Motor neuron (in vitro differentiated cells): ENCODE data around the gene PRKCI. TPM values are rescaled to one million over a fixed set of nuclear protein-coding genes. Genes with fewer than 3 reads are reported as not detected.
"Not testable (repeated sequence)": the region's sequence is repeated elsewhere in the genome, so short reads cannot be mapped to it uniquely, and the experiment has no call there.

Experiments used
- ATAC-seq, 8 experiments: fragments of 200-7000 bp; cut with Tn5 transposase; replicated peaks in 6 of 8; 2 replicates each; pipeline ENCODE4 v1.8.0; 2021; ENCODE audit warnings: mild to moderate bottlenecking in 8 of 8, moderate library complexity in 8 of 8
- H3K27ac ChIP-seq, 2 donors: fragments of 250-450 bp; sonication (Bioruptor Pico); 2 replicates each; pipeline ENCODE4 v1.9.0; 2021; ENCODE audit warnings: antibody characterized with exemption in 2 of 2, mild to moderate bottlenecking in 2 of 2, moderate library complexity in 1 of 2
- H3K4me1 ChIP-seq, 2 donors: fragments of 250-450 bp; sonication (Bioruptor Pico); replicated peaks in 1 of 2; 2 replicates each; pipeline ENCODE4 v1.6.1; 2021; ENCODE audit warnings: antibody characterized with exemption in 2 of 2, mild to moderate bottlenecking in 2 of 2, moderate library complexity in 1 of 2
- H3K4me3 ChIP-seq, 5 donors: fragments of 250-450 bp; sonication (Bioruptor Pico); 2 replicates each; pipeline ENCODE4 v1.9.0; 2021; ENCODE audit warnings: antibody characterized with exemption in 5 of 5, mild to moderate bottlenecking in 5 of 5, moderate library complexity in 4 of 5
- WGBS, 10 experiments: fragments of 450-650 bp; shearing (Covaris generic); methylation state at CpG; one replicate each; pipeline ENCODE4 v1.0.0; 2022; 5-methylcytosine and 5-hydroxymethylcytosine counted together
- in situ Hi-C, 9 experiments: fragments of 400-800 bp; cut with MboI; loops; one replicate each; pipeline ENCODE4 v1.15.0; 2021; ENCODE audit warnings: low sequenced_read_pairs in 9 of 9, low pct_unique_long_range_greater_than_20kb in 2 of 9; ENCODE audit not compliant: unreplicated experiment in 9 of 9
- total RNA-seq, 8 experiments: library from RNA; unstranded; fragments of 300-600 nt; gene quantifications; 2 replicates each; pipeline versions ENCODE4 v1.2.3 to v1.2.4, GENCODE V29; 2022

PRKCI gene
- total RNA-seq, 8 experiments from 2014 or later = 20.7 to 67.3 (median 27.2) TPM

- WGBS, 10 experiments = 63 to 100% (median 80%) methylated on average over 1 to 4 of the region's 6 CpGs; no CpG with 5 or more reads in 2 of the 10 experiments
- H3K4me1 ChIP-seq, ATAC-seq, in situ Hi-C loops, H3K27ac ChIP-seq, H3K4me3 ChIP-seq: not testable (repeated sequence)
These were observed 121.6 kb downstream of the PRKCI start for GRCh38 chr3:170343859-170344258.

- WGBS, 10 experiments = 80 to 100% (median 95%) methylated on average over 1 to 4 of the region's 4 CpGs; no CpG with 5 or more reads in 3 of the 10 experiments
- no peaks in the 10 kb centered on the region for H3K4me1 ChIP-seq
These were observed 122.7 kb downstream of the PRKCI start for GRCh38 chr3:170344971-170345370.

DNA sequence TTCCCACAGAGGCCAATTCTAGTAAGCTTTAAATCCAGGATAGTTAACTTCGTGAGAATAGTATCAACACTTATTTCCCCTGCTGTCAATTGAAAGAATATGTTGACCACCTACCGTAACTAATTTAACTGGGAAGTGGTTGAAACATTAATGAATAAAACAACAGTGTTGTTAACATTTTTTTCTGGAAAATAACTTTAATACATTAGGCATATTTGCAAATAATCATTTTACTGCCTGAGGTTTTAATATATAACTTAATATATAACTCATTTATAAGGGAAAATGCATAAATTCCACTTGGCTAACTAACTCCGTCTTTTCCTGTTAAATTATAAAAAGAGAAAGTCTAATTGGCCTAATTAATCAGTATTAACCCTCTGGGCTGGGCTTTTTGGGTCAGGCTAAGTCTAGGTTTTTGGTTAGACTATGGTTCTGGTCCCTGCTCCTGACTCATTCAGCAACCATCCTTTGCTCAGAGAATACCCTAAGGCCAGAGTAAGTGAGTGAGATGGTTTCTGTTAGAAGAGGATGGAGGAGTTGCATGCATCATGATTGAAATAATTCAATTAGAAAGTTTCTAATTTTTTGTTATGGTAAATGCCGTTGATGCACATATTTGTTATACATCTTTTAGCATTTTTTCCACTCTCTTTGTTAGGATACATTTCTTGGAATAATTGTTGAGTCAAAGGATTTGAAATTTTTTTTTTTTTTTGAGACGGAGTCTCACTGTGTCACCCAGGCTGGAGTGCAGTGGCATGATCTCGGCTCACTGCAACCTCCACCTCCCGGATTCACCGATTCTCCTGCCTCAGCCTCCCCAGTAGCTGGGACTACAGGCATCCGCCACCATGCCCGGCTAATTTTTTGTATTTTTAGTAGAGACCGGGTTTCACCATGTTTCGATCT is 124.5 kb downstream of the PRKCI start:
- ATAC-seq = peak in 3 of 8 experiments; percentile 98 to 100 (median 99)
- 33 to 100% (median 91%) methylated on average over 3 to 12 of the region's 12 CpGs for WGBS, 10 experiments

More at GRCh38 chr3:170344971-170345370, 122.7 kb downstream of the PRKCI start:
- in situ Hi-C loops = no loop called here
- Histone ChIP-seq H3K4me3 (no peak overlapping the region), H3K27ac (no peak overlapping the region)
- no peak for ATAC-seq

DNA sequence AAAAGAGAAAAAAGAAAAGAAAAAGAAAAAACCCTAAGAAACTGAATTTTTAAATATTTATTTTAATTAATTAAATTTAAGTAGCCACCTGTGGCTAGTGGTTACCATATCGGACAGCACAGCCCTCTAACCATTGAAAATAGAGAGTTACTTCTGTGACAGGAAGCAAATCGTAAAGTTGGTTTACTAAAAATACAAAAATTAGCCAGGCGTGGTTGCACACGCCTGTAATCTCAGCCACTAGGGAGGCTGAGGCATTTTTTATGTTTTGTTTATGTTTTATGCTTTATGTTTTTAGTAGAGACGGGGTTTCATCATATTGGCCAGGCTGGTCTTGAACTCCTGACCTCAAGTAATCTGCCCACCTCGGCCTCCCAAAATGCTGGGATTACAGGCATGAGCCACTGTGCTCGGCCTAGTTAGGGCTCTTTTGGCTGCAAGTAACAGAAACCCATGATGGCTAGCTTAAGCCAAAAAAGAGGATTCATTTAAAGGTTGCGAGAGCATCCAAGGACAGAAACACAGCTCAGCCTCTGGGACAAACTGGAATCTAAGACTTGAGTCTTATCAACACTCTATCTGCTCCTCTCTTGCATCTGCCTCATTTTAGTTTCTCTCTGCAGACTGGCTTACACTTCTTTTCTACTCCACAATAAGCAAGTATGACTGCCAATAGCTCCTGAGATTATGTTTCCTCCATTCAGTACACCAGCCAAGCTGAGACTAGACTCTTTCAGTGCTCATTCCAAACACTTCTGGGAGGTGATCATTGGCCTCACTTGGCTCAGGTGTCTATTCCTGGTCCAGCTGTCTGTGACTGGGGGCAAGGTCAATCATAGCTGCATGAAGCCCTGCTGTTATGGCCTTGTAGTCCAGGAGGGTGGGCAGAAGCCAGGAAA is 128.5 kb downstream of the PRKCI start:
- no peak for ATAC-seq
- in situ Hi-C loops = loop anchor here in 1 of 9 experiments (25.0 kb wide), 1 partner anchor 163 kb away; the partner anchor contains the start of gene PHC3
- 50 to 100% (median 88%) methylated on average over 1 to 7 of the region's 8 CpGs; no CpG with 5 or more reads in 1 of the 10 experiments for WGBS, 10 experiments
- Histone ChIP-seq H3K4me3 (no peak overlapping the region), H3K27ac (no peak overlapping the region), H3K4me1 (peaks cover 9 to 12% of the 10 kb centered on the region in 2 donors)

More for the DNA sequence above, 124.5 kb downstream of the PRKCI start:
- H3K27ac ChIP-seq = no peak overlapping the region
- H3K4me3 ChIP-seq = no peak overlapping the region
- no peaks in the 10 kb centered on the region for H3K4me1 ChIP-seq
- in situ Hi-C loops = no loop called here

DNA sequence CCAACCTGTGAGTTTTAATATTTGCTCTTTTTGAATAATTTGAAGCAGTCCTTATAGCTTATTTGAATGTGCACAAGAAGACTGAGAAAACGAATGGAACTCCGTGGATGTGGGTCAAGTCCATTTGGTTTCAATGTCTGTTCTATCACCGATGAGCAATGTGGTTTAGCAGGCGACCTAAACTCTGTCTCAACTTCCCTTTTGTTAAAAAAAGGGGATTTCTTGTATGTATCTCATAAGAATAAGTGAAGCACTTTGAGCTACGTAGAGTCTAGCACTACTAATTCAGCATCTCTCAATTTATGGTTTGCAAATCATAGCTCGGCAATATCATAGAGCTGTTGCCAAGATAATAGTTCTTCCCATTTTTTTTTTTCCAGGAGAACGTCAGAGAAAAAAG is 130.7 kb downstream of the PRKCI start:
- H3K27ac ChIP-seq = no peak overlapping the region

DNA sequence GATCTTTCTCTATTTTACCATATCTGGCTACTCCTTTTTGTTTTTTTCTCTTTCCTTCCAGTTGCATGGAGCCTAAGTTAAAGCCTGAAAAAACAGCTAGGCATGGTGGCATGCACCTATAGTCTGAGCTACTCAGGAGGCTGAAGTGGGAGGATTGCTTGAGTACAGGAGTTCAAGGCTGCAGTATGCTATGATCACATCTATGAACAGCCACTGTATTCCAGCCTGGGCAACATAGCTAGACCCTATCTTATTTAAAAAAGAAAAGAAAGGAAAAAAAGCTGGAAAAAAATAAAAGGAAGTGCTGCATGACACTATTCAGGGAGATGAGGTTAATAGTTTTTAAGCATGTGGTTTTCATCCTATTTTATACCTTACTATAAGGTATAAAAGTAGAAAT is 131.3 kb downstream of the PRKCI start:
- Histone ChIP-seq H3K4me3 (no peak overlapping the region), H3K27ac (no peak overlapping the region), H3K4me1 (peaks cover 9 to 12% of the 10 kb centered on the region in 2 donors)
- no peak for ATAC-seq
- in situ Hi-C loops = loop anchor here in 1 of 9 experiments (25.0 kb wide), 1 partner anchor 166 kb away; the partner anchor contains the start of gene PHC3

More for the DNA sequence above, 130.7 kb downstream of the PRKCI start:
- Histone ChIP-seq H3K4me3 (no peak overlapping the region), H3K4me1 (peaks cover 9 to 12% of the 10 kb centered on the region in 2 donors)
- no peak for ATAC-seq
- WGBS, 10 experiments = 59 to 95% (median 83%) methylated on average over 3 to 7 of the region's 7 CpGs
- in situ Hi-C loops = loop anchor here in 1 of 9 experiments (25.0 kb wide), 1 partner anchor 166 kb away; the partner anchor contains the start of gene PHC3

GRCh38 chr3:170354760-170355159 is 132.5 kb downstream of the PRKCI start:
- ATAC-seq = no peak
- in situ Hi-C loops = loop anchor here in 1 of 9 experiments (25.0 kb wide), 1 partner anchor 167 kb away; the partner anchor contains the start of gene PHC3
- WGBS, 10 experiments = 0 to 80% (median 32%) methylated on average over 1 to 4 of the region's 4 CpGs
- Histone ChIP-seq H3K4me3 (no peak overlapping the region), H3K27ac (no peak overlapping the region), H3K4me1 (peaks cover 15 to 21% of the 10 kb centered on the region in 2 donors)

Other genes starting within 250 kb of the PRKCI start
- gene GPR160, start 184.4 kb upstream of the PRKCI start, total RNA-seq = 1 to 10 TPM in 6 of 8 experiments, under 1 TPM in 2; 0.38 to 4.8 (median 1.8) TPM
- 10 to 100 TPM; 12.4 to 58.5 (median 24.6) TPM for gene PHC3, start 40.7 kb upstream of the PRKCI start, total RNA-seq
- gene SKIL, start 135.3 kb downstream of the PRKCI start, total RNA-seq = 100 to 1,000 TPM in 1 of 8 experiments, 10 to 100 TPM in 7; 36.3 to 132 (median 58.3) TPM
- gene CLDN11, start 196.4 kb downstream of the PRKCI start, total RNA-seq = 10 to 100 TPM in 4 of 8 experiments, 1 to 10 TPM in 4; 1.7 to 90.1 (median 14.6) TPM